Mammary epithelial cell (primary cell): ENCODE data around the gene STAT3.

Source experiments
- EZH2 ChIP-seq: IDR thresholded peaks from 2 replicates; pipeline ENCODE4 v1.6.1; 2012; ENCODE audit warnings: low read length, inconsistent platforms, borderline replicate concordance
- TF ChIP-seq, protein P1 (sequence below), 2 donors: IDR thresholded peaks in 1 of 2; conservative IDR thresholded peaks in 1 of 2; 2 replicates each; pipeline ENCODE4 v1.5.1; 2011 to 2012; ENCODE audit warnings: inconsistent platforms in 2 of 2, low read length in 2 of 2, mild to moderate bottlenecking in 2 of 2, control low read depth in 1 of 2, low read depth in 1 of 2; ENCODE audit not compliant: insufficient read depth in 1 of 2; ENCODE audit errors: extremely low read depth in 1 of 2

- no peak for TF ChIP-seq EZH2
- TF ChIP-seq, protein P1, sequence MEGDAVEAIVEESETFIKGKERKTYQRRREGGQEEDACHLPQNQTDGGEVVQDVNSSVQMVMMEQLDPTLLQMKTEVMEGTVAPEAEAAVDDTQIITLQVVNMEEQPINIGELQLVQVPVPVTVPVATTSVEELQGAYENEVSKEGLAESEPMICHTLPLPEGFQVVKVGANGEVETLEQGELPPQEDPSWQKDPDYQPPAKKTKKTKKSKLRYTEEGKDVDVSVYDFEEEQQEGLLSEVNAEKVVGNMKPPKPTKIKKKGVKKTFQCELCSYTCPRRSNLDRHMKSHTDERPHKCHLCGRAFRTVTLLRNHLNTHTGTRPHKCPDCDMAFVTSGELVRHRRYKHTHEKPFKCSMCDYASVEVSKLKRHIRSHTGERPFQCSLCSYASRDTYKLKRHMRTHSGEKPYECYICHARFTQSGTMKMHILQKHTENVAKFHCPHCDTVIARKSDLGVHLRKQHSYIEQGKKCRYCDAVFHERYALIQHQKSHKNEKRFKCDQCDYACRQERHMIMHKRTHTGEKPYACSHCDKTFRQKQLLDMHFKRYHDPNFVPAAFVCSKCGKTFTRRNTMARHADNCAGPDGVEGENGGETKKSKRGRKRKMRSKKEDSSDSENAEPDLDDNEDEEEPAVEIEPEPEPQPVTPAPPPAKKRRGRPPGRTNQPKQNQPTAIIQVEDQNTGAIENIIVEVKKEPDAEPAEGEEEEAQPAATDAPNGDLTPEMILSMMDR (conservative IDR thresholded peaks at IDR 0.05 in 1 of 2, IDR thresholded peaks at IDR 0.05 in 1 of 2; ENCODE audit: extremely low read depth in 1 of 2, insufficient read depth in 1 of 2, low read depth in 1 of 2, low read length in 2 of 2): no peak
Observed at GRCh38 chr17:42266462-42266861, 121.8 kb downstream of the STAT3 start.
